K562 (cell line): ENCODE measurements around the gene LATS2. TPM values are rescaled to one million over a fixed set of nuclear protein-coding genes. Genes with fewer than 3 reads are reported as not detected.

ENCODE experiments used
- ATAC-seq: fragments of 200-7000 bp; cut with Tn5 transposase; 3 replicates; pipeline ENCODE4 v1.9.1; 2020; ENCODE audit warnings: moderate library complexity
- BruUV-seq: library from RNA; stranded (reverse); fragments of 400-500 nt; replicated peaks from 2 replicates; lab custom pipeline; 2021; lab: Mats Ljungman, UMichigan
- CTCF ChIA-PET: fragments of 300-600 bp; formaldehyde crosslinking; extraction: SDS; loops from one replicate; lab custom pipeline; 2021; ENCODE audit warnings: low intra/inter-chr PET ratio; lab: Yijun Ruan, JAX
- POLR2A ChIA-PET: fragments of 300-600, 350-650 bp; sonication (Branson Sonifier 250); formaldehyde crosslinking; extraction: SDS; loops from one replicate; lab custom pipeline; 2021; ENCODE audit warnings: antibody characterized with exemption, inconsistent platforms; lab: Yijun Ruan, JAX
- DNase-seq, 4 experiments: peaks; one replicate each; pipeline versions ENCODE4 v3.0.0 to v3.0.0-alpha.2; 2011 to 2018; ENCODE audit warnings: low spot score in 3 of 4, mixed read lengths in 3 of 4; ENCODE audit errors: extremely low read depth in 1 of 4
- FAIRE-seq: peaks from 2 replicates; lab custom pipeline; 2011; peaks lifted over from hg19 to GRCh38; lab: Jason Lieb, UNC
- H2AFZ ChIP-seq: 2 replicates; pipeline ENCODE4 v1.6.0; 2011; ENCODE audit warnings: low read depth, low read length, control low read depth, inconsistent platforms
- H3K27ac ChIP-seq: fragments of 200-600 bp; 3 replicates; pipeline ENCODE4 v1.8.0; 2011; ENCODE audit warnings: low read depth, mild to moderate bottlenecking, control low read depth, inconsistent platforms, low read length, moderate library complexity, mixed read lengths; ENCODE audit errors: extremely low read depth
- H3K27me3 ChIP-seq, 2 experiments: fragments of 300-600 bp in 1 of 2; 2 replicates in 1 of 2; 3 replicates in 1 of 2; pipeline versions ENCODE4 v1.6.0 to v1.8.0; 2011; ENCODE audit warnings: inconsistent platforms in 2 of 2, low read length in 2 of 2, mild to moderate bottlenecking in 1 of 2, mixed read lengths in 1 of 2, moderate library complexity in 1 of 2; ENCODE audit not compliant: control insufficient read depth in 2 of 2, insufficient read depth in 2 of 2
- H3K36me3 ChIP-seq: fragments of 300-600 bp; 3 replicates; pipeline ENCODE4 v1.8.0; 2011; ENCODE audit warnings: mild to moderate bottlenecking, low read length, inconsistent platforms; ENCODE audit not compliant: control insufficient read depth, insufficient read depth
- H3K4me1 ChIP-seq, 2 experiments: fragments of 200-600 bp in 1 of 2; replicated peaks in 1 of 2; 2 replicates in 1 of 2; 3 replicates in 1 of 2; pipeline versions ENCODE4 v1.5.1 to v1.8.0; 2011; ENCODE audit warnings: inconsistent platforms in 2 of 2, low read length in 2 of 2, mild to moderate bottlenecking in 1 of 2, mixed read lengths in 1 of 2, moderate library complexity in 1 of 2; ENCODE audit not compliant: control insufficient read depth in 2 of 2, insufficient read depth in 2 of 2
- H3K4me2 ChIP-seq: 2 replicates; pipeline ENCODE4 v1.6.1; 2011; ENCODE audit warnings: low read length, control low read depth, inconsistent platforms, mixed read lengths; ENCODE audit not compliant: insufficient read depth
- H3K4me3 ChIP-seq: fragments of 200-600 bp; sonication (generic), shearing (Covaris generic); 2 replicates; pipeline ENCODE4 v1.5.1; 2016; ENCODE audit warnings: control low read depth, inconsistent platforms
- H3K79me2 ChIP-seq: fragments of 200-600 bp; 3 replicates; pipeline ENCODE4 v1.8.0; 2011; ENCODE audit warnings: low read length, inconsistent platforms; ENCODE audit not compliant: control insufficient read depth, insufficient read depth
- H3K9ac ChIP-seq, 2 experiments: 2 replicates each; pipeline versions ENCODE4 v1.6.0 to v1.6.1; 2011; ENCODE audit warnings: low read depth in 2 of 2, low read length in 2 of 2, control low read depth in 1 of 2, inconsistent platforms in 1 of 2, mild to moderate bottlenecking in 1 of 2, mixed read lengths in 1 of 2; ENCODE audit not compliant: insufficient read depth in 1 of 2
- H3K9me1 ChIP-seq: one replicate; pipeline ENCODE4 v1.6.0; 2011; ENCODE audit warnings: inconsistent platforms, mild to moderate bottlenecking, low read length, moderate library complexity; ENCODE audit not compliant: control insufficient read depth, insufficient read depth
- H3K9me3 ChIP-seq: replicated peaks from 2 replicates; pipeline ENCODE4 v1.5.1; 2011; ENCODE audit warnings: low read depth, low read length, inconsistent platforms; ENCODE audit not compliant: control insufficient read depth, insufficient read depth
- H4K20me1 ChIP-seq: replicated peaks from 2 replicates; pipeline ENCODE4 v1.6.1; 2011; ENCODE audit warnings: low read length, inconsistent platforms, mixed read lengths; ENCODE audit not compliant: control insufficient read depth, insufficient read depth
- ARHGAP35 ChIP-seq: fragments of 450-650 bp; IDR thresholded peaks from 2 replicates; pipeline ENCODE4 v1.6.1; 2018; ENCODE audit not compliant: partially characterized antibody
- ASH1L ChIP-seq: fragments of 450-650 bp; IDR thresholded peaks from 2 replicates; pipeline ENCODE4 v1.6.1; 2018; ENCODE audit warnings: borderline replicate concordance, mild to moderate bottlenecking, low read depth; ENCODE audit not compliant: partially characterized antibody
- MBD2 ChIP-seq: sonication (generic); IDR thresholded peaks from 2 replicates; pipeline ENCODE4 v1.6.1; 2016; ENCODE audit warnings: low read depth, borderline replicate concordance
- MXI1 ChIP-seq: IDR thresholded peaks from 2 replicates; pipeline ENCODE4 v1.6.1; 2011; ENCODE audit warnings: low read depth, mild to moderate bottlenecking, improper control_type of control experiment, low read length
- NR0B1 ChIP-seq: fragments of 450-650 bp; IDR thresholded peaks from one replicate; pipeline ENCODE4 v1.6.1; 2018; ENCODE audit warnings: mild to moderate bottlenecking, moderate library complexity; ENCODE audit not compliant: partially characterized antibody
- PHF8 ChIP-seq: fragments of 200-600 bp; sonication (generic); IDR thresholded peaks from 2 replicates; pipeline ENCODE4 v1.6.1; 2012; ENCODE audit warnings: mixed run types, mild to moderate bottlenecking, inconsistent platforms, low read length, moderate library complexity, borderline replicate concordance
- SUPT5H ChIP-seq: fragments of 450-650 bp; IDR thresholded peaks from 2 replicates; pipeline ENCODE4 v1.6.1; 2016
- ZNF282 ChIP-seq: sonication (generic); formaldehyde crosslinking; IDR thresholded peaks from 2 replicates; pipeline ENCODE4 v1.8.1; 2023; ENCODE audit warnings: missing genetic modification reagents
- ZNF408 ChIP-seq: fragments of 250-450 bp; sonication (Bioruptor Pico); IDR thresholded peaks from 2 replicates; pipeline ENCODE4 v1.4.0; 2020; ENCODE audit warnings: low read depth, mild to moderate bottlenecking, moderate library complexity
- ZNF436 ChIP-seq: fragments of 250-450, 450-650 bp; sonication (Bioruptor Pico); formaldehyde crosslinking; IDR thresholded peaks from 2 replicates; pipeline ENCODE4 v1.7.0; 2020; ENCODE audit warnings: mild to moderate bottlenecking
- WGBS: fragments of 100-300 bp; shearing (Covaris generic); methylation state at CpG from one replicate; pipeline ENCODE4 v1.1.6; 2016; ENCODE audit warnings: low coverage, mixed read lengths; ENCODE audit not compliant: insufficient coverage; ENCODE audit errors: missing lambda C conversion rate; 5-methylcytosine and 5-hydroxymethylcytosine counted together
- in situ Hi-C: fragments of 300-500 bp; cut with MboI; formaldehyde crosslinking; loops from 4 replicates; pipeline ENCODE4 v1.15.0; 2018; ENCODE audit warnings: inconsistent platforms, mixed read lengths
- intact Hi-C: fragments of 100-400 bp; cut with micrococcal nuclease; formaldehyde crosslinking; loops from 2 replicates; pipeline ENCODE4 v1.14.2; 2022
- polyA plus RNA-seq, 8 experiments: library from polyadenylated mRNA; depleted of rRNA in 4 of 8; stranded (reverse) in 5 of 8; unstranded in 3 of 8; fragments of >200 nt; fragmentation: Nextera tagmentation in 2 of 8; fragmentation: Illumina TruSeq in 1 of 8; extraction: Ambion mirVana in 2 of 8; extraction: Trizol in 1 of 8; gene quantifications; 2 replicates each; pipeline versions ENCODE4 v1.2.1 to v1.2.3, GENCODE V29; 2011 to 2014; ENCODE audit warnings: inconsistent platforms in 1 of 8, missing spikeins in 1 of 8
- total RNA-seq, 7 experiments: library from RNA; depleted of rRNA in 6 of 7; stranded (reverse); fragments of >200 nt in 6 of 7; fragmentation: Illumina TruSeq in 2 of 7; extraction: Trizol in 2 of 7; gene quantifications; 2 replicates each; pipeline versions ENCODE4 v1.2.1 to v1.2.3, GENCODE V29; 2011 to 2021; ENCODE audit warnings: low replicate concordance in 1 of 7
- TF ChIP-seq, protein P1 (sequence below): fragments of 250-450 bp; sonication (Bioruptor Pico); IDR thresholded peaks from 2 replicates; pipeline ENCODE4 v1.5.0; 2020; ENCODE audit warnings: mild to moderate bottlenecking, borderline replicate concordance

Gene LATS2
- total and polyA plus RNA-seq, 9 of the 15 experiments (the other 6 are each of a cell fraction or from before 2014, with no cell fraction given), result 0.18 to 3.7 (median 0.76) TPM

- BruUV-seq, result no TSS peak
- Histone ChIP-seq H3K9ac (no peak overlapping the region), H3K4me3 (no peak overlapping the region), H2AFZ (no peak overlapping the region), H3K27ac (no peak overlapping the region), H3K4me1 (no peaks in the 10 kb centered on the region), H3K79me2 (no peaks in the 10 kb centered on the region), H4K20me1 (no peaks in the 10 kb centered on the region), H3K9me3 (no peaks in the 10 kb centered on the region), H3K36me3 (no peaks in the 10 kb centered on the region), H3K4me2 (no peak overlapping the region), H3K9me1 (no peaks in the 10 kb centered on the region), H3K27me3 (no peaks in the 10 kb centered on the region)
- intact Hi-C loops (loop anchor here (5.0 kb wide), 1 partner anchor 730 kb away; no protein-coding TSS in a partner anchor), in situ Hi-C loops (loop anchor here (5.0 to 10.0 kb wide), 2 partner anchors 213 to 435 kb away; no protein-coding TSS in a partner anchor)
- POLR2A ChIA-PET, result no interaction called here
- 7% methylated on average over 4 of the region's 4 CpGs for WGBS
- CTCF ChIA-PET, result no interaction called here
- ATAC-seq, result no peak
- no peak for DNase-seq
- FAIRE-seq, result no peak
- TF ChIP-seq ZNF408 (CRISPR knock-in tag) (no peak), SUPT5H (no peak), NR0B1 (no peak), MBD2 (no peak), PHF8 (no peak), ZNF436 (CRISPR knock-in tag) (no peak), ARHGAP35 (no peak), ASH1L (no peak), ZNF282 (CRISPR knock-in tag) (no peak), MXI1 (no peak)
- TF ChIP-seq, protein P1, sequence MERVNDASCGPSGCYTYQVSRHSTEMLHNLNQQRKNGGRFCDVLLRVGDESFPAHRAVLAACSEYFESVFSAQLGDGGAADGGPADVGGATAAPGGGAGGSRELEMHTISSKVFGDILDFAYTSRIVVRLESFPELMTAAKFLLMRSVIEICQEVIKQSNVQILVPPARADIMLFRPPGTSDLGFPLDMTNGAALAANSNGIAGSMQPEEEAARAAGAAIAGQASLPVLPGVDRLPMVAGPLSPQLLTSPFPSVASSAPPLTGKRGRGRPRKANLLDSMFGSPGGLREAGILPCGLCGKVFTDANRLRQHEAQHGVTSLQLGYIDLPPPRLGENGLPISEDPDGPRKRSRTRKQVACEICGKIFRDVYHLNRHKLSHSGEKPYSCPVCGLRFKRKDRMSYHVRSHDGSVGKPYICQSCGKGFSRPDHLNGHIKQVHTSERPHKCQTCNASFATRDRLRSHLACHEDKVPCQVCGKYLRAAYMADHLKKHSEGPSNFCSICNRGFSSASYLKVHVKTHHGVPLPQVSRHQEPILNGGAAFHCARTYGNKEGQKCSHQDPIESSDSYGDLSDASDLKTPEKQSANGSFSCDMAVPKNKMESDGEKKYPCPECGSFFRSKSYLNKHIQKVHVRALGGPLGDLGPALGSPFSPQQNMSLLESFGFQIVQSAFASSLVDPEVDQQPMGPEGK, result no peak
These were observed 133.7 kb downstream of the LATS2 start for GRCh38 chr13:20927596-20928257.
